HG03354 (cell line): ENCODE measurements around the gene L3MBTL3.

Experiments
- ATAC-seq: cut with Tn5 transposase; IDR thresholded peaks from one replicate; pipeline ENCODE4 v1.9.1; 2021; ENCODE audit warnings: mild to moderate bottlenecking; ENCODE audit not compliant: unreplicated experiment, poor library complexity, severe bottlenecking

Gene L3MBTL3

DNA sequence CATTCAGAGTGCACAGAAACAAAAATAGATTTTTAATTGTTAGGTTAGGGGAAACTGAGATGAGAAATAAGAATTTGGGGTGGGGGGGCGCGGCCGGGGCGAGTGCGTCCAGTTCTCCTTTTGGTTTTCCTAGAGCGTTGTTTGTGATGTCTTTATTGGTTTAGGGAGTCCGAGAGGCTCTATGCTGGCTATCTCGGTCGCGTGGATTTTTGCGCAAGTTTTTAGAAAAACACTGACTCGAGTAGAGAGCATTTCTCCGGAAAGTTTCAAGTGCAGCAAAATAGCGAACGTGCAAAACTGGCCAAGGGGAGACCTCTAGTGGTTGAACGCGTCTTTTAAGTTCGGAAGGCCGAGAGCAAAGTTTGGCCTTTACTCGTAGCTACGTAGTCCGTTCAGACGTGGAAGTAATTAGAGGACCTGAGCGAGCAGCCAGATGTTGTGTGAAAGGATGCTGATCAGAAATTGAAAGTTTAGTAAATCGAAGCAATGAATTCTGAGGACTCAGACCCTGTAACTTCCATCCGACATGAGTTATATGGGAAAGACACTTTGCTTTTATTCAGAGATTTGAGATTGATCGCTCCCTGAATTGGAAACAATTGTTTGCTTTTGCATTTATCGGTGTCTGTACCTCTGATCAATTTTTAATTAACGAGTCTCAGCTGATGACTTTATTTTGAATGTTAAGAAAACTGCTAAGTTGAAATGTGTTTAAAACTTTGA is 2.7 kb downstream of the L3MBTL3 start:
- ATAC-seq = peak; percentile 64

DNA sequence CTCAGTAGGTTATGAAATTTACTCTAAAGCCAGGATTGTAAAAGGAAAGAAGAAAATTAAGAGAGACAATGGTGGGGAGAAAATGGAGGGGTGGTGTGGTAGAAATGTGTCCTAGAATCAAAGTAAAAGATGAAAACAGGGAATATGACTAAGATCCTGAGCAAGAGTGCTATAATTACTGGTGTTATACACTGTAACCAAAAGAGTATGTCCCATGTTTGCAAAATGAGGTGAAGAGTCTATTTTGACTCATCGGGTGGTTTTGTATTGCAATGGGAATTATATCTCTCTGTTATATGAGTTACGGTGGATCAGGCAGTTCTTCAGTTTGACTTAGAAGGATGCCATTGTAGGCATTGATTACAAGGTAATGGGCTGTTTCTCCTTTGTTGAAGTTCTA is 8.5 kb downstream of the L3MBTL3 start:
- no peak for ATAC-seq

DNA sequence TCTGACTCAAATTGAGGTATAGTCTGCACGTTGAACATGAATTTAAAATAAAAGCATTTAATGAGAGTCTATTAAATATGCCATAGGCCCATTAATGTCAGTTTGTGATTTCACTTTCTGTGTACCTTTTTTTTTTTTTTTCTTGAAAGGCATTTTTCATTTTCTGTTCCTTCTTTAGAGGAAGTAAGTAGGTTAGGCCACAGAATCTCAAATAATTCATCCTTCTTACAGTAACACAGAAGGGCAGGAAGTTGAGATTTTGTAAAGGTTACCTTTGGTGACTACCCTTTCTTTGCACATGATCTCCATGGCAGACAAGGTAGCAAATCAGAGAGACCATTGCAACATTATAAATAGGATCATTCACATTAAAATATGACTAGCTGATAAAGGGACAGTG is 9.6 kb downstream of the L3MBTL3 start:
- peak; percentile 77 for ATAC-seq

DNA sequence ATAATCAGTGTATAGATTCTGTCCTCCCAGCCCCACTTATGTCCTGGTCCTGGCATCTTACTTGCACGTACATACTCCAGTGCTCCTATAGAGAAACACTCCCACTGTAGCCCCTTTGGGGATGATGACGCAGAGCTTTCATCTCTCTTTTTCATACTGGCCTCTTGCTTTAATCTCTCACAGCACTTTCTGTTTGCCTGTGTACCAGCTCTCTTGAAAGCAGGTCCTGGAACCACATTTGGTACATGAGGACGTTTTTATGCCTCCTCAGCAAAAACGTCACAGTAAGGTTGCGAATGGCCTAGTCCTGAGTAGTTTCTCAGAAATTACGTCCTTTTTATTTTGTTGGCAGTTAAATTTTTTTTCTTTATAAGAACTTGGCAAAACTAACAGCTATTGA is 10.8 kb downstream of the L3MBTL3 start:
- ATAC-seq = no peak

DNA sequence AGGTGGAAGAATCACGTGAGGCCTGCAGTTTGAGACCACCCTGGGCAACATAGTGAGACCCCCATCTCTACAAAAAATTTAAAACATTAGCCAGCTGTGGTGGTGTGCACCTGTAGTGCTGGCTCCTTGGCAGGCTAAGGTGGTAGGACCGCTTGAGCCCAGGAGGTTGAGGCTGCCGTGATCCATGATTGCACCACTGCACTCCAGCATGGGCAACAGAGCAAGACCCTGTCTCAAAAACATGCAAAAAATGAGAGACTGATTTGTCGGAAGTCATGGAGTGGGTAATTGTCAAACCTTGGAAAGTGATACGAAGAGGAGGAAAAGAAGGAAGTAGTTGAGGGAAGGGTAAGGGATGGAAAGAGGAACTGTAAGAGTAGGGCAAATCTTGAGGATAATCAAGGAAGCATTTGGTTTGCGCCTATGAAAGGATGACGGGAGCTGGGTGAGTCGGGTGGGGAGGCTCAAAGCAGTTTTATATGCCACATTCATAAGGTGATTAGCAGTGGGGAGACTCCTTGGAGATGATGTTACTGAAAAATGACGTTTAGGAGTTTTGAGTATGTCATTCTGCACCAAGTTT is 14.5 kb downstream of the L3MBTL3 start:
- ATAC-seq = no peak

DNA sequence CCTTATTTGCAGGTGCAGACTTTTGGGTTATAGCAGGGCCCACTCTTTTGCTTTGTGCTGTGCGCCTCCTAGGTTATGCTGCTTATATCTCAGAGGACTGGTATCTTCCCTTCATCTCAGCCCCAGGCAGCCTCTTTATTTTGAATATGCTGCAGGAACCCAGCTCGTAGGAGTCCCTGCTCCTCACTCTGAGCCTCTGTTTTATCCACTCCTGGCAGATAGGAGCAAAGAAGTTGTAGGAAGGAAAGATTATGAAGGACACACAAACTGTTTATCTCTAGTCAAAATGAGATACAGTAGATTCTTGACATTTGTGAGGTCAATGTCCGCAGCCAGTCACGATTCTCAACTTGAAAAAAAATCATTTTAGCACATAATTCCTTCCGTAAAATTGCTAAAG is 15.6 kb downstream of the L3MBTL3 start:
- no peak for ATAC-seq

DNA sequence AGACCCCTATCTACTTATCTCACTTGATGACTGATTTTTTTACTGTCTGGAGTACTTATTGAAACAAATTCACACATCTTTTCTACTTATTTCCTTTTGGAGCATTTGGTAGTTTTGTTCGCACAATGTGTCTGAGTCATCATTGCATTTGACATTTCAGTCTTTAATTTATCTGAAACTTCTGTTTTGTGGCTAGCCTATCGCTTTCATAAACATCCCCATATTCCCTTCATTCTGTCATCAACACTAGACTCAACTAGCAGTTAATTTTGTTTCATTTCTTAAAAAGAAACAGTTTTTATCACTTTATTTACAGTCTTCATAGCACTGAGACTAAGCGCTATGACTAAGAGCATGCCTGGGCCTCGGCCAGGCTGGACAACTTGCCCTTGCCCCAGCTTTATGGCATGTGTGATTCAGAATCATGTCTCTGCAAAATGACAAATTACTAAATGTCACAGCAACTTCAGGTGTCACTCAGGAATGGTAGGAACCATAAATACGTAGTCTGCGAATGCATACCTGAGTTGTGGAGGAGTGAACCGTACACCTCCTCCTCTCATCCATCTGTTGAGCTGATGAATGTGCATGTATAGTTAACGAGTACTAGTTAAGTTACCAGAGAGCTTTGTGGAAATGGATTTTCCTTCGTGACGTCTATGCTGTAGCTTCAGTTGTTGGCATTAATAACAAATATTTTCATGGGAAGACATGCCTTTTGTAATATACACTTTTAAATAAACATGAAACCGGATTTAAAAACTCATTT is 16.2 kb downstream of the L3MBTL3 start:
- ATAC-seq = no peak

DNA sequence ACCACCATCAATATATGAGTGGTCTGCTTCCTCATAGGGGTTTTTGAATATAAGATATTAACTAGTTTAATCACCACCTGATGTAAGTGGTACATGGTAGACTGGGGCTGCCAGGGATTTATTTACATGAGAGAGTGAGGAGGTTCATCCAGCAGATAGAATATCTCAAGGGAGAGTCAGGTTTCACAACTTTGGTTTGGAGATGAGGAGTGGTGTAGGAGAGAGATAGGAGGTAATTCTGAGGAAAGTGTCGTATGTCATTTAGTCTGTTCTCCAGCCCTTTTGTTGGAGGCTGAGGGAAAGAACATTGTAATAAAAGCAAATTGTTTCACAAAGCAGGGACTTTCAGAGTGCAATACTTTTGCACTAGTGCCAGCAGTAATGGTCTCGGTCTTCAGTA is 16.8 kb downstream of the L3MBTL3 start:
- no peak for ATAC-seq

DNA sequence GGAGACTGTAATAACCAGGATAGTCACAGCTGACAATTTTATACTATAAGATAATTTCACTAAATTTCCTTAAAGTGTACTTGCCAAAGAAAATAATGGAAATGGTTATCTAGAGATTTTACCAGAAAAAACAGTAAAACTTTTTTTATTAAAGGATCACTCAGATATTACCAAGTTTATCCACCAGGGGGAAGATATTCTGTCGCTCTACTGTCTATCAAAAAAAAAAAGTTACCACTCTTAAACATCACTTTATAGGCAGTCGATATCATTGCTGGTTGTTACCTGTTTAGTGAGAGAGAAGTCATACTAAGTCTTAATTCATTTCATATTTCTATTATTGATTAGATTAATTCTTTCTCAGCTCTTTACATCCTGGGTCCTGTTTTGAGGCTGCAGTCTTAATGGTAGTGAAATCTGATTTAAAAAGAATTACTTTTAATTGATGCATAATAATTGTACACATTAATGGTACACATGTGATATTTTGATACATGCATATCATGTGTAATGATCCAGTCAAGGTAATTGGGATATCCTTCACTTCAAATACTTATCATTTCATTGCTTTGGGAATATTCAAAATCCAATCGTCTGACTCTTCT is 18.9 kb downstream of the L3MBTL3 start:
- peak; percentile 57 for ATAC-seq

DNA sequence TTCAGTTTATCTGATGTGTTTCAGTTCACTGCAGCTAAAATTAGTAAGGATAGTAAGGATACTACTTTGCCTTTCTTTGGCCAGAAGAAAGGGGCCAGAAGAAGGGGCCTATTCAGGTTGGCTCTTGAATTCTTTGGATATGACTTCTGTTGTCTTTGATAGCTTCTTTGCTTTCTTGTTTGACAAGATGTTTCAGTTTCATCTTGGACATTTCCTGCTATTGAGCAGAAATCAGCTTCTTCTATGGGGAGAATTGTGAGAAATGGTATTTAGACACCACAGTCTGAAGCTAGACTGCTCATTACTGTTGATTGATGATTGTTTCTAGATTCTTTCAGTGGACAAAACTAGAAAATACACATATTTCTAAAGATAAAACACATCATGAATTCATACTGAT is 23.2 kb downstream of the L3MBTL3 start:
- ATAC-seq = peak; percentile 65

DNA sequence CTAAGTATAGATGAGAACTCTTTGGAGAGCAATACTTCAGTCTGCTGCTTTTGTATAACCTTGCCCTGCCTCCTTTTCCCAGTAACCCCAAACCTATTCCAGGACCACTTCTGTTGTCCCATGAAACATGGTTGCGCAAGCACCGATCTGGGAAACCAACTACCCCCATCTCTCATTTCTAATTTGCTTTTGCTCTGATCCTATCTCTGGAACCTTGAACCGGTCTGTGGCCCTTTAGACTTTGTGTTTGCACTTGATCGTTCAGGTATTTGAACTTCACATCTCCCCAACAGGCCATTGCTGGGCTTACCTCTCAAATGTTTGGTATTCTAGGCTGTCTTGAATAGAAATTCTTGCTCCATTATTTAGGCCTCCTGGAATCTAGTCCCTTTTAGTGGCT is 25.0 kb downstream of the L3MBTL3 start:
- no peak for ATAC-seq

DNA sequence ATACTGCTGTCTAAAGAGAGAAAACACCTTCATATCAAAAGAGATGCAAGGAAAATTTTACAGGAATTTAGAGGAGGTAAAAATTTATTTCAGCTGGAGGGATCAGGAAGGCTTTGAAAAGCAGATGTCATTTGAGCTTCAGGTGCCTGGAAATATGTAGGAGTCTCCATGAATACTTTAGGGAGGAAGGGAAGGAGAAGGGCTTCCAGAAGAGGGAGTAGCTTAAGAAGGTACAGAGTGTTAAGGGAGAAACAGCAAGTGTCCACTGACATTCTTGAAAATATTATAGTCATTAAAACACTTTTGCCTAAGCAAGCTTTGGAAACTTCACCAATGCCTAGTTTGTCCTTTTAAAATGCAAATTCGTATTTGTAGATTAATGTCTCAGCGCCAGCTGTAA is 27.2 kb downstream of the L3MBTL3 start:
- no peak for ATAC-seq

DNA sequence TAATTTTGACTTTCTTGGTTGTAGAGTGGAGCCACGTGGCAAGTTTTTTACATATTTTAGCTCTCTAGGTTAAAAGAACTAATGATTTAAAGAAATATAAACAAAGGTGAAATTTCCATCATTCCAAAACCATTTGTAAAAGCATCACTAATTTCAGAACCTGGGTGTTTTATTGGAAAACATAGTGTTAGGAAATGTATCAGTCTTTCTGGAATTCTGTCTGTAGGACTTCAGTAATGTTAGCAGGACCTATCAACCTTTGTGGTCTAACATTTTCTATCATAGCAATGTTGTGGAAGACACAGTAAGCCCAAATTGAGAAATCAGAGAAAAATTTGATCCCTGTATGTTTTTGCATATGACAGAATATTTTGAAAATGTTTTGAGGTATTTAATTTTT is 28.3 kb downstream of the L3MBTL3 start:
- no peak for ATAC-seq

DNA sequence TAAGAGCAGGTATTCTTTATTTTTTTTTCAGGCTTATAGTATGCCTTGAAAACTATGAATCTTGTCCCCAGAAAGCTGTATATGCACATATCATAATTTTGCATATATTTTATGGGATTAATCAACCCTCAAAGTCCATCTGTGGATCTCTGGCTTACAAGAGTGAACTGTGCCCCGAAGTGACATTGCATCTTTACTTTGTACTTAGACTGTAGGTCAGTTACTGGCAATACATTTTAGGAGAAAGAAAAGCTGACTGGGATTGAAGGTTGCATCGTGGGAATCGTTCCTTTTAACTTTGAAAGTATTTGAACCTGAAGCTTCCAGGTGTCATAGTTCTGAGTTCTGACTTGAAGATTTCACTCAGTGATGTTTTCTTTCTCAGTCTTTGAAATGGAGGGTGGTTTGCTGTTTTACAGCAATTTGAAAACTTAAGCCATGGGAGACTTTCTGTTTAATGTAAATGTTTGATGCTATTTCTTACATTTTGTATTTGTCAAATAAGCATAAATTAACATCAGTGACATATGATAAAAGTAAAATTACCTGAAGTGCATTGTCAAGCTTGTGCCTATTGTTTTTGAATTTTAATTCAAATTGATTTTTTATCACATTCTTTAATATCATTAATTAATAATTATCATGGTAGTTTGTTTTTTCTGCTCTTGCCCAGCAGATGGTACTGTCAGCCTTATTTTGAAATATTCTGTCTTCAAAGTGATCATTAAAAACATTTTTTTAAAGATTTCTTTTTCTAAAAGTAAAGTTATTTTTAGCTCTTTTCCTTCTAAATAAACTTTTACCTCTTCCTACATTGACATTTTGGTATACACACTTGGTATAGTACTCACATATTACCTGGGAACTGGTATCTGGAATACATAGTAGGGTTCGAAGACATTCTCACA is 29.0 kb downstream of the L3MBTL3 start:
- no peak for ATAC-seq

DNA sequence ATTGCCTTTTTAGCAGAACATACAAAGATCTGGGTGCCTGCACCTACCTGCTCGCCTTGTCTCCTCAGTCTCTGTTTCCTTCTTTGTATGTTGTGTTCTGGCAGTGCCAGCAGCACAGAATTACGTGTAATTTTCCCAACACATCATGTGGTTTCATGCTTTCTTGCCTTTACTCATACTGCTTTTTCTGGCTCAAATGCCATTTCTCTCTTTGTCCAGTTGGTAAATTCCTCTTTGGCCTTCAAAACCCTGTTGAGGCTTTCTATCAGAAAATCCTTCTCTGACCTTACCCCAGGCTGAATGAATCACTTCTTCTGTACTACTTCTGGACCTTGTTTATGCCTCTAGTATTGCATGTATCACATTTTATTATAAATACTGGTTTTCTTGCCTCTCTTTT is 31.8 kb downstream of the L3MBTL3 start:
- no peak for ATAC-seq

DNA sequence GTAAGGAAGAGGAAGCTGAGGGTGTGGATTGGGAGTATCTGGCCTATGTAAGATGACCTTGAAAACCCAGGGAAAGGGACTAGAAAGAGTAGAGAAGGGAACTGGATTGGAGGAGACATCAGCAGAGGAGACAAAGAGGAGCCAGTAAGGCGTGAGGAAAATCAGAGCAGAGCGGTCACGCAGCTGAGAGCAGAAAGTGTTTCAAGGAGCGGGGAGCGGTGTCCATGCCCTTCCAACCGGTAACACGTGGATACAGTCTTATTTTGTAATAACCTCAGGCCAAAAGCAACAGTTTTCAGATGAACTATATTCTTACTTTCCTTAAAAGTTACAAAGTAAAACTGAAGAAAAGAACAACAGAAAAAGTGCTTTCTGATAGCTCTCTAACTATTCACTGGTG is 36.3 kb downstream of the L3MBTL3 start:
- ATAC-seq = no peak

DNA sequence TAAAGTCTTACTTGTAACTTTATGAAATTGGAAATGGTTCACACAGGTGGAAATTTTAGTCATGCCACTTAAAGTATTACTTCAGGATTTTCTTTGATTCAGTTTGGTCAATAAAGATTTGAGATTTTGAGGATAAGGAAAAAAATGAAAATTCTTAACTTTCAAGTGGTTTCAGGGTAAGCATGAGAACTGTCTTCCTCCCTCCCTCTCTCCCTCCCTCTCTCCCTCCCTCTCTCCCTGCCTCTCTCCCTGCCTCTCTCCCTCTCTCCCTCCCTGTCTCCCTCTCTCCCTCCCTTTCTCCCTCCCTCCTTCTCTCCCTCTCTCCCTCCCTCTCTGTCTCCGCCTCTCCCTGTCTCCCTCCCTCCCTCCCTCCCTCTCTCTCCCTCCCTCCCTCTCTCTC is 36.9 kb downstream of the L3MBTL3 start:
- ATAC-seq = no peak

DNA sequence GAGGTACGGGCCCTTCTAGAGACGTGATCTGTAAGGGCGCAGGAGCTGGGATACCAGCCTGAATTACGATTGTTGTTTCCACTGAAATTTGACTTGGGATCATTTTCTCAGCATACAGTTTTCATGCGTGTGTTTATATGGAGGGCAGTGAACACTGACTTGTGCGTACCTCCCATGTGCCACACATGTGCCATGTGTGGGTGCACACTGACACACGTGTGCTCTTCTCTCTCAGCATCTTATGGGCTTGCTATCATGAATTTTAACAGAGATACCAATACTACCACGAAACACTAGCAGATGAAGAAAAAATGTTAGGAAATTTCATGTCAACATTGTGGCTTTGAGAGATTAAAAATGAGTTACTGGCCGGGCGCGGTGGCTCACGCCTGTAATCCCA is 39.1 kb downstream of the L3MBTL3 start:
- no peak for ATAC-seq

DNA sequence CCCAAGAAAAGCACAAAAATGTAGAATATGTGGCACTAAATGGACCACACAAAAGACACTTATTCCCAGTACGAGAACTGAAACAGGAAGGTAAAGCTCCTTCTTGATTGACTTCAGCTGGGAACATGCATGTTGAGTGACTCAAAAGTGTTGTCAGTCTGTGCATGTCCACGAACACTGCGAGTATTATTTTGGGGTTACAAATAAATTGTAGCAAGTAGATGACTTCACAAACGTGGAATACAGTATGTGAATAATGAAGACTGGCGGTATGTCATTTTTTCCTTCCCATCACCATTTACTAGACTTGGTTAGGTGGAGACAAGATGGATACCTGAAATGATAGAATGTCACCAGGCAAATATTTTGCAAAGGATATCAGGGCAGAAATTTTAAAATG is 45.4 kb downstream of the L3MBTL3 start:
- ATAC-seq = no peak
